ENCODE data around the gene TMEM82. TPM values are rescaled to one million over a fixed set of nuclear protein-coding genes. Genes with fewer than 3 reads are reported as not detected.

TMEM82 gene
- total RNA-seq, 4 donors from 2014 or later = not detected

GRCh38 chr1:15768388-15768787, 26.1 kb downstream of the TMEM82 start:
- TF ChIP-seq POLR2A (IDR thresholded peaks at IDR 0.05) = no peak
- no peak for TF ChIP-seq CTCF (IDR thresholded peaks at IDR 0.05)
- WGBS, 2 donors = 80 to 100% methylated on average over 2 to 3 of the region's 7 CpGs

GRCh38 chr1:15770313-15770962, 28.1 kb downstream of the TMEM82 start:
- Histone ChIP-seq H3K36me3 (peaks cover 0 to 82% (median 4%) of the 10 kb centered on the region in 3 donors), H3K9me3 (no peaks in the 10 kb centered on the region), H3K4me1 (peaks cover 2 to 28% (median 8%) of the 10 kb centered on the region in 3 donors), H3K27me3 (no peaks in the 10 kb centered on the region), H3K4me3 (no peak overlapping the region), H3K27ac (no peak overlapping the region)
- DNase-seq = no peak
- TF ChIP-seq POLR2A (IDR thresholded peaks at IDR 0.05) (no peak), CTCF (IDR thresholded peaks at IDR 0.05) (no peak)
- WGBS, 2 donors = 87 to 90% methylated on average over 4 to 7 of the region's 14 CpGs
- intact Hi-C loops (cut with DNase I) = no loop called here

More at GRCh38 chr1:15768388-15768787, 26.1 kb downstream of the TMEM82 start:
- H3K9me3 ChIP-seq = no peaks in the 10 kb centered on the region
- no peaks in the 10 kb centered on the region for H3K27me3 ChIP-seq
- no peak overlapping the region for H3K4me3 ChIP-seq
- H3K4me1 ChIP-seq = peaks cover 14 to 47% (median 24%) of the 10 kb centered on the region in 3 donors
- no peak overlapping the region for H3K27ac ChIP-seq
- no peak for DNase-seq
- intact Hi-C loops (cut with DNase I) = no loop called here
- peaks cover 0 to 69% (median 4%) of the 10 kb centered on the region in 3 donors for H3K36me3 ChIP-seq

- Histone ChIP-seq H3K27me3 (no peaks in the 10 kb centered on the region), H3K4me3 (no peak overlapping the region), H3K9me3 (no peaks in the 10 kb centered on the region), H3K27ac (no peak overlapping the region), H3K4me1 (peaks cover 0 to 12% (median 0%) of the 10 kb centered on the region in 3 donors), H3K36me3 (peaks cover 1 to 96% (median 4%) of the 10 kb centered on the region in 3 donors)
- TF ChIP-seq POLR2A (IDR thresholded peaks at IDR 0.05) = no peak
- no peak for TF ChIP-seq CTCF (IDR thresholded peaks at IDR 0.05)
- intact Hi-C loops (cut with DNase I) = no loop called here
- WGBS, 2 donors = 76 to 77% methylated on average over 5 of the region's 6 CpGs
- DNase-seq = no peak
Observed at GRCh38 chr1:15771836-15772515, 29.7 kb downstream of the TMEM82 start.

GRCh38 chr1:15775706-15776105, 33.4 kb downstream of the TMEM82 start:
- Histone ChIP-seq H3K4me1 (peaks cover 0 to 6% (median 0%) of the 10 kb centered on the region in 3 donors), H3K27ac (no peak overlapping the region), H3K27me3 (no peaks in the 10 kb centered on the region), H3K36me3 (peaks cover 0 to 97% (median 4%) of the 10 kb centered on the region in 3 donors), H3K4me3 (no peak overlapping the region), H3K9me3 (no peaks in the 10 kb centered on the region)
- no peak for TF ChIP-seq CTCF (IDR thresholded peaks at IDR 0.05)
- no peak for TF ChIP-seq POLR2A (IDR thresholded peaks at IDR 0.05)
- intact Hi-C loops (cut with DNase I) = no loop called here
- no peak for DNase-seq
- 71 to 78% methylated on average over 1 to 2 of the region's 2 CpGs for WGBS, 2 donors

Data from esophagus squamous epithelium (tissue), 5 donors.